ENCODE data around the gene PACRG. TPM values are rescaled to one million over a fixed set of nuclear protein-coding genes. Genes with fewer than 3 reads are reported as not detected.

Gene PACRG
- total and polyA plus RNA-seq, 12 donors: 2.1 to 34.6 (median 10.0) TPM

GRCh38 chr6:163228041-163228440 lies 500.3 kb downstream of the PACRG start:
- Histone ChIP-seq H3K36me3 (no peaks in the 10 kb centered on the region), H3K27me3 (no peaks in the 10 kb centered on the region), H3K4me3 (no peak overlapping the region), H3K4me1 (no peaks in the 10 kb centered on the region), H3K9me3 (peaks cover 0 to 19% (median 0%) of the 10 kb centered on the region in 11 donors), H3K27ac (no peak overlapping the region)
- DNase-seq (no peak), ATAC-seq (no peak)
- no peak for TF ChIP-seq CTCF (IDR thresholded peaks at IDR 0.05)
- 82 to 85% methylated on average over 1 of the region's 1 CpG for WGBS, 2 donors
- intact Hi-C loops (cut with DNase I): no loop called here

GRCh38 chr6:163229050-163229449 lies 501.3 kb downstream of the PACRG start:
- H3K4me3 ChIP-seq: no peak overlapping the region
- H3K4me1 ChIP-seq: no peaks in the 10 kb centered on the region
- H3K27me3 ChIP-seq: no peaks in the 10 kb centered on the region
- no peak overlapping the region for H3K27ac ChIP-seq
- no peak for DNase-seq
- intact Hi-C loops (cut with DNase I): no loop called here
- no peak for ATAC-seq
- WGBS, 2 donors: 90 to 98% methylated on average over 2 of the region's 2 CpGs
- H3K36me3 ChIP-seq: no peaks in the 10 kb centered on the region
- no peak for TF ChIP-seq CTCF (IDR thresholded peaks at IDR 0.05)
- peaks cover 0 to 18% (median 0%) of the 10 kb centered on the region in 11 donors for H3K9me3 ChIP-seq

- no peaks in the 10 kb centered on the region for H3K27me3 ChIP-seq
- H3K4me1 ChIP-seq: no peaks in the 10 kb centered on the region
- no peak overlapping the region for H3K27ac ChIP-seq
- H3K4me3 ChIP-seq: no peak overlapping the region
- peaks cover 0 to 1% (median 0%) of the 10 kb centered on the region in 11 donors for H3K9me3 ChIP-seq
- ATAC-seq (no peak), DNase-seq (no peak)
- intact Hi-C loops (cut with DNase I): no loop called here
- 90 to 91% methylated on average over 9 of the region's 9 CpGs for WGBS, 2 donors
- TF ChIP-seq CTCF (IDR thresholded peaks at IDR 0.05): no peak
- no peaks in the 10 kb centered on the region for H3K36me3 ChIP-seq
Observed at GRCh38 chr6:163230901-163231300, 503.1 kb downstream of the PACRG start.

GRCh38 chr6:163231356-163232014 lies 503.7 kb downstream of the PACRG start:
- WGBS, 2 donors: 77 to 84% methylated on average over 10 of the region's 10 CpGs
- intact Hi-C loops (cut with DNase I): no loop called here
- no peak for DNase-seq

More at GRCh38 chr6:163231356-163232014, 503.7 kb downstream of the PACRG start:
- no peak overlapping the region for H3K27ac ChIP-seq
- no peaks in the 10 kb centered on the region for H3K4me1 ChIP-seq
- no peaks in the 10 kb centered on the region for H3K9me3 ChIP-seq
- ATAC-seq: no peak
- no peak overlapping the region for H3K4me3 ChIP-seq
- TF ChIP-seq CTCF (IDR thresholded peaks at IDR 0.05): no peak
- H3K27me3 ChIP-seq: no peaks in the 10 kb centered on the region
- H3K36me3 ChIP-seq: no peaks in the 10 kb centered on the region

Data from heart right ventricle (tissue), 16 donors.